Myocyte (in vitro differentiated cells): ENCODE data around the gene TUBGCP2. TPM values are rescaled to one million over a fixed set of nuclear protein-coding genes. Genes with fewer than 3 reads are reported as not detected.
"Not testable (repeated sequence)": the region's sequence is repeated elsewhere in the genome, so short reads cannot be mapped to it uniquely, and the experiment has no call there.

Experiments
- DNase-seq: peaks from one replicate; pipeline ENCODE4 v3.0.0-alpha.2; 2012; ENCODE audit warnings: low read depth
- total RNA-seq: library from RNA; depleted of rRNA; stranded (reverse); fragments of >200 nt; gene quantifications from 2 replicates; pipeline ENCODE4 v1.2.3, GENCODE V29; 2014

TUBGCP2 gene
- total RNA-seq, 1 donor from 2014 or later = 71.5 TPM

- DNase-seq = no peak
These were observed 17.0 kb upstream of the TUBGCP2 start for GRCh38 chr10:133325440-133326222.

DNA sequence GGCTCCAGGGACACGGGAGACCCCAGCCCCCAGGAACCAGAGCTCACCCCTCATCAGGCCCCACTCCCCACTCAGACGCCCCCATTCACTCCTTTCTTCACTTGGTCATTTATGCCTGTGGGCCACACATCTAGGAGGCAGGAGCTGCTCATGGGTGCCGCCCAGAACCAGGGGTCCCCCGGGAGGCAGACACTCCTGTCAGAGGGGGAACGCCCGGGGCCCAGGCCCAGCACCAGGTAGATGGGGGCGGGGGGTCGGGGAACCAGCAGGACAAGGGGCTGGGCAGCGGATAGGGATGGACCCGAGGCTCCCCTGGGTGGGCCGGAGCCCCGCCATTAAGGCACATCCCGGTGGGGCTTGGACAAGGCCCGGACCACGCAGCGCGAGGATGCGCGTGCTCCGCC lies 16.2 kb upstream of the TUBGCP2 start:
- no peak for DNase-seq

DNA sequence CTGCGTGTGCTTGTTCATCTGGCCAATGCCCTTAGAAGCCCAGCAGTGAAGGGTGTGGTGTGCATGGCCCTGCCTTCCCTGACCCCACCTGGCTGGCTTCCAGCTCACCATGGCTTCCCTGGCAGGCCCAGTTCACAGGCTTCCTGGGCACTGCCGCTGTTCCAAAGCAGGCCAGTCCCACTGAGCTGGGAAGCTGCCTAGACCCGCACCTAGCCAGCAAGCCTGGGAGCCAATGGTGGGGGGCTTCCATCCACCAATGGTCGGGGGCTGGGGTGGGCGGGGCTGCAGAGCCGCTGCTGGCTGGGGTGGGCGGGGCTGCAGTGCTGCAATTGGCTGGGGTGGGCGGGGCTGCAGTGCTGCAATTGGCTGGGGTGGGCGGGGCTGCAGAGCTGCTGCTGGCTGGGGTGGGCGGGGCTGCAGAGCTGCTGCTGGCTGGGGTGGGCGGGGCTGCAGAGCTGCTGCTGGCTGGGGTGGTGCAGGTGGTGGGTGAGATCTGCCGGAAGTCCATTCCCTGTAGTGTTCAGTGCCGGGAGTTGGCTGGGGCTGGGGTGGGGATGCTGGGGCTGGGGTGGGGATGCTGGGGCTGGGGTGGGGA lies 15.6 kb upstream of the TUBGCP2 start:
- peak; percentile 47 for DNase-seq

GRCh38 chr10:133322064-133322709 lies 13.5 kb upstream of the TUBGCP2 start:
- not testable (repeated sequence) for DNase-seq

DNA sequence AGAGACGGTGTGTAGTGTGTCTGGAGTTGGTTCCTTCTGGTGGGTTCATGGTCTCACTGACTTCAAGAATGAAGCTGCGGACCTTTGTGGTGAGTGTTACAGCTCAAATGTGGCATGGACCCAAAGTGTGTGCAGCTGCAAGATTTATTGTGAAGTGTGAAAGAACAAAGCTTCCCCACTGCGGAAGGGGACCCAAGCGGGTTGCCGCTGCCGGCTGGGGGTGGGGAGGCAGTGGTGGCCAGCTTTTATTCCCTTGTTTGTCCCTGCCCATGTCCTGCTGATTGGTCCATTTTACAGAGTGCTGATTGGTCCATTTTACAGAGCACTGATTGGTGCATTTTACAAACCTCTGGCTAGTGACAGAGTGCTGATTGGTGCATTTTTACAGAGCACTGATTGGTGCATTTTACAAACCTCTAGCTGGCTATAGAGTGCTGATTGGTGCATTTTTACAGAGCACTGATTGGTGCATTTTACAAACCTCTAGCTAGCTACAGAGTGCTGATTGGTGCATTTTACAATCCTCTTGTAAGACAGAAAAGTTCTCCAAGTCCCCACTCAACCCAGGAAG lies 12.3 kb upstream of the TUBGCP2 start:
- DNase-seq = not testable (repeated sequence)

DNA sequence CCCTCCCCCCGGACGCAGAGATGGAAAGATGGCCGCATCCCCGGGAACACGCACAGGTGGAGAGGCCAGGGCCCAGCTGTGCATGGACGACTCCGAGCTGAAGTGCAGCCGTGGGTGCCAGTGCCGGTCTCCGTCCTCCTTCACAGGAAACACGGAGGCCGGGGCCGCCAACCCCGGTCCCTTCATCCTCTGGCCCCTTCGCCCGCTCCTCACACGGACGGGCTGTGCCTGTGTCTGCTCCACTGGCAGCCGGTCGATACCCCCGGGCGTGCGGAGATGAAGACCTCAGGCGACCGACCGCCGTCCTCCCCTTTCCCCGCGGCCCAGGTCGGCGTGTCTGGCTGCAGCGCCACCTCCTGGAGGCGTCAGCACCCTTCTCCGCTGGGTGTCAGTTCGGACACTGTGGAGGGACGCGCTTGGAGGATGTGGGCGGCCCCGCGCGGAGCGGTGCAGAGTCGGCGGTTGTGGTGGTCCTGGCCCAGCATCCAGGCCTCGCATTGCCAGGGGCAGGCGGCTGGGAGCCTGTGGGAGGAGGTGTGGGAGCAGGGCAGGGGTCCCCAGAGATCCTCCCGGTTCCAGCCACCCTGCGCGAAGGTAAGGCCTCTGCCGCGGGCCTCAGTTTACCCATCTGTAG lies 9.9 kb upstream of the TUBGCP2 start:
- DNase-seq = peak; percentile 49

GRCh38 chr10:133316732-133317131 lies 8.1 kb upstream of the TUBGCP2 start:
- no peak for DNase-seq

DNA sequence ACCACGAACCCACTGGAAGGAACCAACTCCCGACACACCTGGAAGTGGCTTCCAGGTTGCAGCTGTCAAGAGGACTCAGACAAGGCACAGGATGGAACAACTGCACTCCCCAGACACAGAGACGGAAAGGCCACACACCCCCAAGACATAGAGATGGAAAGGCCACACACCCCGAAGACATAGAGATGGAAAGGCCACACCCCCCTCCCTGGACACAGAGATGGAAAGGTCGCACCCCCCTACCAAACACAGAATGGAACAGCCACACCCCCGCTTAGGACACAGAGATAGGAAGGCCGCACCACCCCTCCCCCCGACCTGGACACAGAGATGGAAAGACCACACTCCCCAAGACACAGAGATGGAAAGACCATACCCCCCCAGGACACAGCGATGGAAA lies 7.6 kb upstream of the TUBGCP2 start:
- peak; percentile 32 for DNase-seq

- peak; percentile 10 for DNase-seq
These were observed 7.2 kb upstream of the TUBGCP2 start for GRCh38 chr10:133315847-133316246.

- DNase-seq = no peak
These were observed 6.2 kb upstream of the TUBGCP2 start for GRCh38 chr10:133314911-133315310.

DNA sequence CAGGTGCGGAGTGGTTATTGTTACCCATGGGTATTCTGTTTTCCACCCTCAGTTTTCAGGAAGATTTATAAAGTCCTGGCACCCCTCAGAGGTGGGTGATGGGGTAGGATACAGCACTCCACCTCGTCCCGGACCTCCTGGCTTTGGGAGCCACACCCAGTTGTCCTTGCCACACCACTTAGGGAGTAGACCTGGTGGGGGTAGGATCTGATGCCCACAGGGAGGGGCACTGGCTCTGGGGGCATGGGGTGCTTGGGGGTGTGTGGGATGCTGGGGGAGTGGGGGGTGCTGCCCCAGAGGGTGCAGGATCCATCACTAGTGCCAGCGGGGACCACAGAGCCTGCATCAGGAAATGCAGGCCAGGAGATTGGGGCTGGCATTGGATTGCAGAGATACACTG lies 4.5 kb upstream of the TUBGCP2 start:
- no peak for DNase-seq

- DNase-seq = no peak
These were observed 4.1 kb upstream of the TUBGCP2 start for GRCh38 chr10:133312769-133313145.

DNA sequence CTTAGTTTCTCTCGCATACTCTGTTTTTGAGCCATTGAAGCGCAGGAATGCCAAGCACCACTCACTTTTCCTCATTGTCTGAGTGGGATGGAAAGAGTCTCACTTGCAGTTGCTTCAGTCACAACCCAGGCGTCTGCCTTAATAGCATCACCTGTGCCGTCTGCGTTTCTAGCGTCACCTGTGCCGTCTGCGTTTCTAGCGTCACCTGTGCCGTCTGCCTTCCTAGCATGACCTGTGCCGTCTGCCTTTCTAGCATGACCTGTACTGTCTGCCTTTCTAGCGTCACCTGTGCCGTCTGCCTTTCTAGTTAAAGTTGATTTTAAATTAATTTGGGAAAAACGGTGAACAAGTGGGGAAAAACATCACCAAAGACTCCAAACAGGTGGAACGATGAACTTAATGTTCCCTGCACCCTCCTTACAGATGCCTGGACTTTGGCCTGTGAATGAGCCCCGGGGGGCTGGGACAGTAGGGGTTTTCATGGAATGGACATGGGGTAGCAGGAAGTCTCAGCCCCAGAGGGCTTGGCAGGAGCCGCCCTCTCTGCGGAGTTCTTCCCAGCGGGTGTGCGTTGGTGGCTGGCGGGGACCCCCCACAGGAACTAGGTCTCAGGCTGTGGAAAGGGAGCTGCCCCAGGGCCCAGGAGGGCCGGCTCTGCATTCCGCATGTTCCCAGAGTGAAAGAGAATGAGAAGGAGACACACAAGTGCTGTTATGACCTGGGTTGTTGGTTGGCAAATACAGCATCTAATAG lies 3.5 kb upstream of the TUBGCP2 start:
- no peak for DNase-seq

- no peak for DNase-seq
These were observed 2.9 kb upstream of the TUBGCP2 start for GRCh38 chr10:133311570-133311969.

- DNase-seq = no peak
These were observed 2.1 kb upstream of the TUBGCP2 start for GRCh38 chr10:133310789-133311188.

DNA sequence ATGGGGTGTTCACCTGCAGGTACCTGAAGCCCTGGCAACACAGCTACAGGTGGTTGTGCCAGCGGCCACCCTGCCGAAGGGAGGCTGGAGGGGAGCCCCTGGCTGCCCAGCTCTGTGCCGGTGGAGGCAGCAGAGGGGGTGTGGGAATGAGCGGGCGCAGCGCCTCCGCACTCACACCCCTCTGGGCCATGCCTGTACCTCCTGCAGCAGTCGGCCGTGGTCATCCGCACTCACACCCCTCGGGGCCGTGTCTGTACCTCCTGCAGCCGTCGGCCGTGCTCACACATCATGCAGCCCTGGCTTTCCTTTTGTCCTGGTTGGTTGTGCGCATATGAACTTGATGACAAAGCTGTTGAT lies 1.7 kb upstream of the TUBGCP2 start:
- DNase-seq = no peak

DNA sequence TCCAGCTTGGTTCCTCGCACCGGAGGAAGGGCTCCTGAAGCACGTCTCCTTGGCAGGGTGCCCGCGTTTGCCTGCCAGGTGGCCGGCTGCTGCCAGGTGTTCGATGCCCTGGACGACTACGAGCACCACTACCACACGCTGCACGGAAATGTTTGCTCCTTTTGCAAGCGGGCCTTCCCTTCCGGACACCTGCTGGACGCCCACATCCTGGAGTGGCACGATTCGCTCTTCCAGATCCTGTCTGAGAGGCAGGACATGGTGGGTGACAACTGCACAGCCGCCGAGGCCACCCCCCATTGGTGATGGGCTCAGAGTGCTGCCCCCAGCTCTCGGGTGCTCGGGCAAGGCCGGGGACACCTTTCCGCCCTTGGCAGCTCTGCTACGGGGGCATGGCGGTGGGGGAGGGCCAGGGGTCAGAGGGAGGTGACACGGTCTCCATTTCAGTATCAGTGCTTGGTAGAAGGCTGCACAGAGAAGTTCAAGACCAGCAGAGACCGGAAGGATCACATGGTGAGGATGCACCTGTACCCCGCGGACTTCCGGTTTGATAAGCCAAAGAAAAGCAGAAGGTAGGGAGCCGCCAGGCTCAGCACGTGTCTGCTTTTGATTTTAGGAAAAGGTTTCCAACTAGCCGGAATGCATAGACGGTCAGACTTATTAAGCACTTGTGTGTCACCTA lies 1.2 kb upstream of the TUBGCP2 start:
- DNase-seq = no peak

GRCh38 chr10:133309100-133309719 lies 538 bp upstream of the TUBGCP2 start:
- peak; percentile 84 for DNase-seq

DNA sequence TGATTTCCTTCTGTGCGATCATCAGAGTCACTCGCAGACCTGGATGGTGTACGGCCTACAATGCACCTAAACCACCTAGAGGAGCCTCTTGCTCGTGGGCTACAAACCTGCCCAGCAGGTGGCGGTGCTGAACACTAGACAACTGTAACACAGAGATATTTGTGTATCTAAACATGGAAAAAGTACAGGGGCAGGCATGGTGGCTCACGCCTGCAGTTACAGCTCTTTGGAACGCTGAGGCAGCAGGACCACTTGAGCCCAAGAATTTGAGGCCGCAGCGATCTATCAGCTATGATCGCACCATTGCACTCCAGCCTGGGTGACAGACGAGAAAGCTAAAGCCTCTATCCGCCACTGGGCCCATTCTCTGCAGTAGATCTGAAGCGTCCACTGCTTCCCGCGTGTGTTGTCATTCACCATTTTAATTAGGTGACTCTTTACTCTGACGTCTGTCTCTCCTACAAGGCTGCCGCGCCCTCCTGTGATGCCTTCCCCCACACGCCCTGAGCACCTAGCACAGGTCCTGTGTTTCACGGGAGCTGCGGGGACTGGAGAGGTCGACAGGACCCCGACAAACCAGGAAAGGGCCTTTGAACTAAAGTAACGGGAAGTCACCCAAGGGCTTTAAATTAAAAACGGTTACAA lies 774 bp downstream of the TUBGCP2 start:
- peak; percentile 62 for DNase-seq
